GM21447 (cell line): ENCODE data around the gene ZNF532.
"Not testable (repeated sequence)": the region's sequence is repeated elsewhere in the genome, so short reads cannot be mapped to it uniquely, and the experiment has no call there.

Experiments used
- ATAC-seq: cut with Tn5 transposase; IDR thresholded peaks from one replicate; pipeline ENCODE4 v1.9.1; 2021; ENCODE audit not compliant: unreplicated experiment

Gene ZNF532

GRCh38 chr18:59002974-59003594 is 138.4 kb downstream of the ZNF532 start:
- ATAC-seq: no peak

- no peak for ATAC-seq
Measured at GRCh38 chr18:59005262-59005661, 140.6 kb downstream of the ZNF532 start.

- ATAC-seq: no peak
Measured at GRCh38 chr18:59006461-59007067, 141.9 kb downstream of the ZNF532 start.

GRCh38 chr18:59008302-59008974 is 143.8 kb downstream of the ZNF532 start:
- no peak for ATAC-seq

DNA sequence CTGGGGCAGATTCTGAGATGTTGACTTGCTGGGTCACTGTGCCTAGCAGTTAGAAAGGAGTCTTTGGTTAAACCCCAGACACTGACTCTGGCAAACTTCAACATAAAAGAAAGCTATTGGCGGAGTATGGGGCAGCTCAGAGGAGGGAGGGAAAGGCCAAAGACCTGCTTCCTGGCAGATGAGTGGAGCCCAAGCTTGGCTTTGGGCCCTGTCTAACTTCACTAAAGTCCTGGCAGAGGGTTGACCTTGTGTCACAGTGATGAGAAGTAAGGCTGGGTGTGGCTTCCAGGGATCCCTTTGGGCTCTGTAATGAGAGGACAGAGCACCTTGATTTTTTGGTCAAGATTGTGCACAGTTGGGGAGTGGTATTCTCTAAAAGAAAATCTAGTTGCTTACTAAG is 145.2 kb downstream of the ZNF532 start:
- no peak for ATAC-seq

DNA sequence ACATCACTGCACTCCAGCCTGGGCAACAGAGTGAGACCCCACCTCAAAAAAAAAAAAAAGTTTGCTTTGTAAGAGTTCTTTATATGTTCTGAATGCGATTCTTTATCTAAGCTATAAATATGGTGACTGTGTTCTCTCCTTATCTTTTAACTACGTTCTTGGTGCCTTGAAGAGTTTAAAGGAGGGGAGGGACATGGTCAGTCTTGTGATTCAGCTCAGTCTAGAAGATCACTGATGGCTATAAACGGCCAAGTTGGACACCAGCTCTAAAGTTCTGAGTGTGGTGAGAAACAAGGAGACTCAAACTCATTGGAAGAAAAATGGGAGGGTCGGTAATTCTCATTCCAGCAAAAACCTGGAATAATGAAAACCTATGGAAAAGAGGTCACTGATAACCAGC is 146.6 kb downstream of the ZNF532 start:
- no peak for ATAC-seq

GRCh38 chr18:59011786-59012185 is 147.1 kb downstream of the ZNF532 start:
- no peak for ATAC-seq

- no peak for ATAC-seq
Measured at GRCh38 chr18:59012815-59013705, 148.4 kb downstream of the ZNF532 start.

GRCh38 chr18:59013744-59014143 is 149.1 kb downstream of the ZNF532 start:
- ATAC-seq: no peak

GRCh38 chr18:59015531-59016152 is 151.0 kb downstream of the ZNF532 start:
- ATAC-seq: no peak

- no peak for ATAC-seq
Measured at GRCh38 chr18:59021500-59021899, 156.8 kb downstream of the ZNF532 start.

DNA sequence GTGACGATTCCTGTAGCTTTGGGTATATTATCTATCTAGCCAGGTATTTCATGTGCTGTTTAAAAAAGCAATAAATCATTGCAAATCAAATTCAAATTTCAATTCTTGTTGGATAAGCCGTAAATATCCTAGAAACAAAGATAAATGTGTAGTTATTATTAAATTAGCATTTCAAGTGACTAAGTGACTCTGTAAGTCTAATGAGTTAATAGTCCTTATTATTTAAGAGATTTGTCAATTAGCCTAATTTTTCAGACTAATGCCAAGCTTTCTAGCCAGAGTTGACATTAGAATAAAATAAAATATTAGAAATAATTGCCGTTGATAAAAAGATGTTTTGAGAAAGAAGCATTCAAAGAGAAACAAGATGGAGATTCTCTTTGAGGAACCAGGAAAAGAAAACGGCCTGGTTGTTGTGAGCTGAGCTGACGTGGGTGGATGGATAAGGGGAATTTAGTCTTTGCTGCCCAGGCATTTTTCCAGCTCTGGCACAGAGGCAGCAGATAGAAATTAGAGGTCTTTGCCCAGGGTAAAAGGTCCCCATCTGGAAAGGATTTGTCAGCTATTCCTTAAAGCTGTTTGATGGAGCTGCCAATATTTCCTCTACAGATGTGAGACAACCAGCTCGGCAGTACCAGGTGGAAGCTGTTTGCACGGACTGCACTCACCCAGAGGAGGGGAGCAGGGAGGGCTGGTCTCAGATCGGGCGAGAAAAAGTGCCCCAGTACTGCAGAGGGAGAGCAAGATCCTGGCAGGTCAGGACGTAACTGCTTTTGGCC is 157.7 kb downstream of the ZNF532 start:
- no peak for ATAC-seq

DNA sequence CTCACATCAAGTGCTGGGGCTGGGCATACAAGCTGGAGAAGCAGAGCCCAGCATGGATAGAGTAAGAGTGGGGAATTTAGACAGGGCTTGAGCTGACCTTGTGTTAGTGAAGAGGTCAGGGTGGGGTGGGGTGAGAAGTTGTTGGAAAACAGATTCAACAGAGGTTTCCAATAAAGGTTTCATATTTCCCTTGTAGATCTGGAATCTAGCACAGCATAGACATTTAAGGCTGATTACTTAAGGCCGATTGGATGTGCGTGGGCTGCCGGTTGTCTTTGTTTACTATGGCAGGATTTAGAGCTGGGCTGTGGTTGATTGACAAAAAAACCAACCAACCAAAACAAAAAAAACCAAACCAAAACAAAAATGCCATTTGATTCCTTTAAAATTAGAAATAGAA is 160.2 kb downstream of the ZNF532 start:
- ATAC-seq: no peak

DNA sequence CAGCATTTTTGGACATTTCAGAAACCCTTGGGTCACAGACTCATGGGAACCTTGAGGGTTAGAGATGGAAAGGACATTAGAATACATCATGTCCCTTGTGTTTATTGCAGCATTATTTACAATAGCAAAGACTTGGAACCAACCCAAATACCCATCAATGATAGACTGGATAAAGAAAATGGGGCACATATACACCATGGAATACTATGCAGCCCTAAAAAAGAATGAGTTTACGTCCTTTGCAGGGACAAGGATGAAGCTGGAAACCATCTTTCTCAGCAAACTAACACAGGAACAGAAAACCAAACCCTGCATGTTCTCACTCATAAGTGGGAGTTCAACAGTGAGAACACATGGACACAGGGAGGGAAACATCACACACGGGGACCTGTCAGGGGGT is 160.9 kb downstream of the ZNF532 start:
- ATAC-seq: not testable (repeated sequence)

DNA sequence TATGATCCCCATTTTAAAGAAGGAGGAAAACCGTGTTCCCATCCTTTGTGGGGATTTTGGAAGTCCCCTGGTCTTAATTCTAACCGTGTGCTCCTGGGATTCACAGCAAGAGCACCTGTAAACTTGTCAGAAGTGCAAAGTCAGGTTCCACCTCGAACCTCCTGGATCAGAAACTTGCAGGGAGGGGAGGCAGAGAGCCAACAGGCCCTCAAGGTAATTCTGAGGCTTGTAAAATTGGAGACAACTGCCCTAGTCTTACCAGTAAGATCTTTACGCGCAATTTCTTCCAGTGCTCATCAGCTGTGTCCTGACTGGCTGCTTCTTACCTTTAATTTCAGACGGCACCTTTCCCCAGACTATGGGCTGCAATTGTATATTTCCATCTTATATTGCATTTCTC is 161.7 kb downstream of the ZNF532 start:
- no peak for ATAC-seq

GRCh38 chr18:59026831-59027410 is 162.2 kb downstream of the ZNF532 start:
- ATAC-seq: no peak

GRCh38 chr18:59029663-59030429 is 165.2 kb downstream of the ZNF532 start:
- ATAC-seq: no peak

DNA sequence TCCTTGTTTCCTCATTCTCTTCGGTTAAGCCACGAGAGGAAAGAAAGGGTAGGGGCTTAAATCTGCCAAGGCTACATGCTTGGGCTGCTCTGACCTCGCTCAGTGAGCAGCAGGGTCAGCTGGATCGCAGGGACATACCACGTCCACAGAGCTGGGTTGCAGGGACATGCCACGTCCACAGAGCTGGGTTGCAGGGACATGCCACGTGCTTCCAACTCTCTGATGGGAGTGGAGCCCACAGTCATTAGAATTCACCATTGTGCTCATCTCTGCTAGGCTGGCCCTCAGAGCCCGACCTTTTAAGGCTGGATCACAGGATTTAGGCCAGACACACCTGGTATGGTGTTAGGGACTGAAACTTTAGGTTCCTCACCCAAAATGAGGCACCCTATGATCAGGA is 167.6 kb downstream of the ZNF532 start:
- ATAC-seq: no peak

- no peak for ATAC-seq
Measured at GRCh38 chr18:59033359-59033758, 168.7 kb downstream of the ZNF532 start.
